Lower lobe of right lung (tissue), 2 donors: ENCODE results near the gene DIP2C. TPM values are rescaled to one million over a fixed set of nuclear protein-coding genes. Genes with fewer than 3 reads are reported as not detected.
A peak's percentile ranks its signal among the peaks of the same experiment; 100 is the strongest.

Experiments
- ATAC-seq, 2 donors: fragments of 200-7000 bp; cut with Tn5 transposase; one replicate each; pipeline ENCODE4 v1.9.1; 2020 to 2022; ENCODE audit warnings: mild to moderate bottlenecking in 2 of 2, moderate library complexity in 2 of 2
- DNase-seq: peaks from one replicate; pipeline ENCODE4 v3.0.0-alpha.2; 2020
- H3K27ac ChIP-seq: fragments of 200-600 bp; one replicate; pipeline ENCODE4 v1.8.0; 2022
- H3K27me3 ChIP-seq: fragments of 200-600 bp; one replicate; pipeline ENCODE4 v1.8.0; 2022; ENCODE audit warnings: low read depth
- H3K36me3 ChIP-seq: fragments of 200-600 bp; one replicate; pipeline ENCODE4 v1.8.0; 2022; ENCODE audit warnings: mild to moderate bottlenecking
- H3K4me1 ChIP-seq: fragments of 200-600 bp; one replicate; pipeline ENCODE4 v1.8.0; 2022
- H3K4me3 ChIP-seq: fragments of 200-600 bp; one replicate; pipeline ENCODE4 v1.8.0; 2022; ENCODE audit warnings: mild to moderate bottlenecking
- H3K9me3 ChIP-seq: fragments of 200-600 bp; one replicate; pipeline ENCODE4 v1.8.0; 2022
- CTCF ChIP-seq: fragments of 200-600 bp; IDR thresholded peaks from one replicate; pipeline ENCODE4 v1.8.0; 2022; ENCODE audit warnings: antibody characterized with exemption, mild to moderate bottlenecking
- intact Hi-C: fragments of 100-400 bp; cut with DNase I; formaldehyde crosslinking; loops from one replicate; pipeline ENCODE4 v1.11.0; 2022
- total RNA-seq: library from RNA; stranded (reverse); fragmentation: NEBNext Ultra II Directional; extraction: Animal tissue kit (Norgen Biotek cat#: 25700); gene quantifications from one replicate; pipeline ENCODE4 v1.2.1, GENCODE V29; 2021
- donor health status: DM: no; HTN: yes; CAD: no; lungs with severe emphysema.

Gene DIP2C
- total RNA-seq, 1 donor from 2014 or later: 15.1 TPM

- TF ChIP-seq CTCF: no peak
- no peak overlapping the region for H3K4me3 ChIP-seq
- DNase-seq (peak; percentile 36), ATAC-seq (no peak)
- no peaks in the 10 kb centered on the region for H3K9me3 ChIP-seq
- intact Hi-C loops: no loop called here
- H3K36me3 ChIP-seq: no peaks in the 10 kb centered on the region
- no peak overlapping the region for H3K27ac ChIP-seq
- no peaks in the 10 kb centered on the region for H3K27me3 ChIP-seq
- peaks cover 14% of the 10 kb centered on the region for H3K4me1 ChIP-seq
Observed at GRCh38 chr10:619710-620109, 69.8 kb downstream of the DIP2C start.

GRCh38 chr10:618229-618989 lies 71.1 kb downstream of the DIP2C start:
- TF ChIP-seq CTCF: no peak
- ATAC-seq (no peak), DNase-seq (peak; percentile 37)
- Histone ChIP-seq H3K4me1 (peaks cover 25% of the 10 kb centered on the region), H3K27ac (no peak overlapping the region), H3K9me3 (no peaks in the 10 kb centered on the region), H3K4me3 (no peak overlapping the region), H3K27me3 (no peaks in the 10 kb centered on the region), H3K36me3 (no peaks in the 10 kb centered on the region)
- intact Hi-C loops: no loop called here

GRCh38 chr10:617471-617870 lies 72.0 kb downstream of the DIP2C start:
- no peaks in the 10 kb centered on the region for H3K27me3 ChIP-seq
- no peak overlapping the region for H3K27ac ChIP-seq
- intact Hi-C loops: no loop called here
- peaks cover 18% of the 10 kb centered on the region for H3K4me1 ChIP-seq
- DNase-seq: no peak
- no peaks in the 10 kb centered on the region for H3K36me3 ChIP-seq
- no peak for ATAC-seq
- no peak for TF ChIP-seq CTCF
- H3K4me3 ChIP-seq: no peak overlapping the region
- H3K9me3 ChIP-seq: no peaks in the 10 kb centered on the region

- Histone ChIP-seq H3K9me3 (no peaks in the 10 kb centered on the region), H3K36me3 (no peaks in the 10 kb centered on the region), H3K27ac (no peak overlapping the region), H3K4me1 (peaks cover 18% of the 10 kb centered on the region), H3K4me3 (no peak overlapping the region), H3K27me3 (no peaks in the 10 kb centered on the region)
- ATAC-seq (no peak), DNase-seq (no peak)
- no peak for TF ChIP-seq CTCF
- intact Hi-C loops: no loop called here
Observed at GRCh38 chr10:615583-616152, 73.8 kb downstream of the DIP2C start.

GRCh38 chr10:614790-615582 lies 74.5 kb downstream of the DIP2C start:
- H3K4me3 ChIP-seq: no peak overlapping the region
- H3K9me3 ChIP-seq: no peaks in the 10 kb centered on the region
- H3K4me1 ChIP-seq: peaks cover 18% of the 10 kb centered on the region
- TF ChIP-seq CTCF: no peak
- no peak overlapping the region for H3K27ac ChIP-seq
- intact Hi-C loops: no loop called here
- no peaks in the 10 kb centered on the region for H3K36me3 ChIP-seq
- no peaks in the 10 kb centered on the region for H3K27me3 ChIP-seq
- ATAC-seq: no peak
- DNase-seq: peak; percentile 35
